GM21360 (cell line): ENCODE measurements around the gene ABHD2.

Source experiments
- ATAC-seq: cut with Tn5 transposase; IDR thresholded peaks from one replicate; pipeline ENCODE4 v1.9.1; 2021; ENCODE audit warnings: mild to moderate bottlenecking, moderate library complexity; ENCODE audit not compliant: unreplicated experiment

The ABHD2 gene

GRCh38 chr15:89096664-89097063 is 8.4 kb downstream of the ABHD2 start:
- no peak for ATAC-seq

DNA sequence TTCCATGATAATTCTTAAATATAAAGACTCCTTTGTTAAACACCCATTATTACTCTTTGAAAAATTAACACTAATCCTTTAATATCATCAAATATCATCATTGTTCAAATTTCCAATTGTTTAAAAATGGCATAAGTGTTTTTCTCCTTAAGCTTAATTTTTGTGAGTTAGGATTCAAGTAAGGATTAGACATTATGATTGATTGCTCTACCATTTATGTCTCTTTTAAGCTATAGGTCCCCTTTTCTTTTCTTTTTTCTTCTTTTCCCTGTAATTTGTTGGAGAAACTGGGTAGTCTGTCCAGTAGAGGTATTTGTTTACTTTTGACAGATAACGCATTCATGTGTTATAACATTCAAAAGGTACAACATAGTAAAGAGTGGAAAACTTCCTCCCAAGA is 9.1 kb downstream of the ABHD2 start:
- ATAC-seq = no peak

DNA sequence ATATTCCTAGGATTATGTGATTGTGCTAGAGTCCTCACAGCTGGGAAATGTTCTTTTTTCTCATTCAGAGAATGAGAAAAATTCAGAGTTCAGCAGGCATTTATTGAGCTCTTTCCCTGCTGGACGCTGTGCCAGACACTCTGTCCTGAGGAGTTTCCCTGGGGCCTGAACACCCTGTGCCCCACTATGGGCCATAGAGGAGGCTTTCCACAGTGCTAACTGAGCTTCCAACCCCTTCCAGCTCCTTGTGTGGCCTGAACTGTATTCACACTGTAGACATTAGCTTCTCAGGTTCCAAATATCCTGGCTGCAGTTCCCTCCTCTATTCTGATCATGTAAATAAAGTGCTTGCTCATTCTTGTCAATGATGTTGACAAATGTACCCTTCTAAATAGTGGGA is 10.0 kb downstream of the ABHD2 start:
- no peak for ATAC-seq

- ATAC-seq = no peak
Observed at GRCh38 chr15:89099968-89100367, 11.7 kb downstream of the ABHD2 start.

DNA sequence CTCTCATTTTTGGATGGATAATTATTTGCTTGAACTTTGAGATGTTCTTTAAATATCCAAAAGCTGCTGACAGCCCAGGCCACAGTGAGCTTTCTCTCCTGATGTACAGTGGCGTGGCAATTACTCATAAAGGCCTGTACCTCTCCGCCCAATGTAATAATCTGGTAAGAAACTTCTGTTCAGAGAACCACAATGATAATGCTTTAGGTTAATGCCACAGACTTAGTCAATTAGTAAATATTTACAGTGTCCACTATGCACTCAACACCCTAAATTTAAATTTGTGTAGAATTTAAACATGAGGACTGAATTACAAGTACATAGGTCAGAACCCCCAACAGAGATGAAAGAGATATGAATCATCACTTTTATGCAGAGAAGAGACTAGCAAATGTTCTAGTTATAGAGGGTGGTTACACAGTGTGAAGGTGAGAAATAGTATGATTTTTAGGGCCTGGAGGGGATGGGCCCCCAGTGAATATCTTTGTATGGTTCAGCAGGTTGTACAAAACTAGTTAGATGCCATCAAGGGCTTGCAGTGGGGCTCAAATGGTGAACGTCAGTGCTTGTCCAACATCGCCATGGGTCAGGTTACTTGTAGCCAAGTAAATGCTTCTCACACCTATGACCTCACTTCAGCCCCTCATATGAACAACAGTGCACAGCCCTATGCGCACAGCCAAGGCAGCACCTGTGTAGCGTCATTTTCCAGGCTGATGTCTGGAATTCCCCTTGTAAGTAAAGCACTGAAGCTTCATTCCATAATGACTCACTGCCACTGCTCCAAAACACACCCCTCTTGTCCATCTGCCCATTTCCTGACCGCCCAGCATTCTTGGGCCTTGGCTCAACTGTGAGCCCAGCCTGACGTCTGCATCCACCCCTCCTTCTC is 13.3 kb downstream of the ABHD2 start:
- ATAC-seq = no peak

GRCh38 chr15:89103481-89104171 is 15.4 kb downstream of the ABHD2 start:
- no peak for ATAC-seq

DNA sequence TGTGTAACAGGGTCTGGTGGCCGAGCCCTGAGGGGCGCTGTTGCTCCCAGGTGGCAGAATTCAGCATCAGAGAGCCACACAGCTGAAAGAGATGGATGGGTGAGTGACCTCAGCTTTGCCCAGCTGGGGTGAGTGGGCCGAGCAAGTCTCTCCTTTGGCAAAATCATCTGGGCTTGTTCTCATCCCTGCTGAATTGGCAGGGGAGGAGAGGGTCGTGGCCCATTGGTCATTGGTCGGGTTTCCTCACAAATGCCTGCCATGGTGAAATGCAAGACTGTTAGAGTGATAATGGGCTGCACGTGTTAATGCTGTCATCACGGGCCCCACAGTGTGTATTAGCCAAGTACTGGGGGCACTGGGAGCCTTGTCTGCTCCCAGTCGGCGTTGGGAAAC is 15.9 kb downstream of the ABHD2 start:
- ATAC-seq = no peak

GRCh38 chr15:89105147-89105546 is 16.9 kb downstream of the ABHD2 start:
- no peak for ATAC-seq

GRCh38 chr15:89106200-89106599 is 17.9 kb downstream of the ABHD2 start:
- no peak for ATAC-seq

GRCh38 chr15:89107984-89108383 is 19.7 kb downstream of the ABHD2 start:
- ATAC-seq = no peak

- no peak for ATAC-seq
Observed at GRCh38 chr15:89108835-89109234, 20.6 kb downstream of the ABHD2 start.

- no peak for ATAC-seq
Observed at GRCh38 chr15:89109238-89109637, 21.0 kb downstream of the ABHD2 start.

- ATAC-seq = no peak
Observed at GRCh38 chr15:89110060-89110459, 21.8 kb downstream of the ABHD2 start.

DNA sequence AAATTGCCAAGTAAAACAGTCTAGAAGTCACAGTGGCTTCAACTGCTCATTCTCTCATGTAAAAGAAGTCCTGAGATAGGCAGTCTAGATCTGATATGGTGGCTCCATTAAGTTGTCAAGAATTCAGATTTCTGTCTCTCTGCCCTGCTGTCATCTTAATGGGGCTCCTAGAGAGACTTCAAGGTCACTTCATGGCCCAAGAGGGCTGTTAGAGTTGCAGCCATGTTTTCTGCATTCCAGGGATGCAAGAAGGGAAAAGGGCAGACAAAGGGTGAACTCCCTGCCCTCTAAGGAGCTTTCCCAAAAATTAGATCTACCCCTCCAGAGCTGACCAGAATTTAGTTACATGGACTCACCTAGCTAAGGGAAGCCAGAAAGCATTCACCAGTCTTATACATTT is 23.1 kb downstream of the ABHD2 start:
- no peak for ATAC-seq

DNA sequence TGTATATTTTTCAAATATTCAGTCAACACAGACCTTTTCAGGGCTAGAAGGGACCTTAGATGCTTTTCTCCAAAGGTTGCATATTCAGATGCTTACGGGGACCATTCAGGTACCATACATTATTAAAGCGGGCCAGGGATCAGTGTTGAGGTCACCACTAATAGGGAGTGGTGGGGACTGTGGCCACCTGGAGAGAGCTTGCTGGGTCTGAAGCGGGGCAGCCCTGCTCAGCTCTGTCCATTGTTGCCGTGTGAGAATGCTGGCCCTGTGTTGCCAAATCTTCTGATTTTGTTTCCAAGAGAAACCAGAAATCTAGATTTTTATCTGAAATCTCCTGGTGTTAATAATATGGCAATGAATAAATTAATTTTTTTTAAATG is 23.7 kb downstream of the ABHD2 start:
- no peak for ATAC-seq

- ATAC-seq = peak; percentile 76
Observed at GRCh38 chr15:89112341-89112971, 24.2 kb downstream of the ABHD2 start.

DNA sequence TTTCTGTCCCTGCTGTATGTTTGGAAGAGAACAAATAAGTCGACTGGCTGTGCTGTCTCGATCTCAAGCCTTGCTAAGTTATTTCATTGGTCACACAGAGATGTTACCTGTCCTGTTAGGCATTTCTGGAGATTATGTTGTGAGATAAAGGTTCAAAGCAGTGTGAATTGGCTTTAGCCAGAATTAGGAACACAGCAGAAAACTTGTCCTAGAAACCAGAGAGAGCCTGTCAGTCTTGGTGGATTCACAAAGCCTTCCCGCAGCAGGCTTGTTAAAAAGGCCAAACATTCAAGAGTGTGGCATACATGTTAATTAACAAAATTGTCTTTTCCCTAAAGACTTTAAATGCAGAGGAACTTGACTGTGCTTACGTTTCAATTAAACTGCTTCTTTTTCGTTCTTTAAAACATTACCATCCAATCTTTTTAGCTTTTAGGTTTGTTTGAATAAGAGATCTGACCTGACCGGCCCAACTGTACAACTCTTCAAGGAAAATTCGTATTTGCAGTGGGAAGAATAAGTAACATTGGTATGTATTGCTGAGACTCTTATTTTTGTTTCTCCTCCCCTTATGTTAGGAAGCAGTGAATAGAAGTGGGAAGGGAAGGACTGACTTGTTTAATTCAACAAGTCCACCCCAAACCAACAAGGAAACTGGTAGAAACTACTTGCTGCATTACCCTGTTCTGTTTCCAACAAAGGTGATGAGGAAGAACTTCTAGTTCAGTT is 25.2 kb downstream of the ABHD2 start:
- no peak for ATAC-seq

DNA sequence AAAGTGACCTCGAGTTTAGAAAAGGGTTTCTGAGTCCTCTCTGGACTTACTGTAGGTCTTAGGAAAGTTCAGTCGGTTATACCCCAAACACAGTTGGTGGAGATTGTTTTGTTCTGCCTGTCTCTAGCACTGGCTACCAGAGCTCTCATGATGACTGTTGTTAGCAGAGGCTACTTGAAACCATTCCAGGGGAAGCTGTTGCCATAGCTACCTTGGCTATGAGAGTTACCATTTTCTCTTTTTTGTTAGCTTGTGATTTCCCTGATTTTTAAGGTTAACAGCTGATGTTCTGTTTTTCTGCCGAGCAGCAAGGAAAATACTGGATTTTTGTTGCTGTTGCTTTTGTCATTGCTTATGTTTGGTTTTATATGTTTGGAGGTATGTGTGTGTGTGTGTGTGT is 26.7 kb downstream of the ABHD2 start:
- ATAC-seq = no peak

GRCh38 chr15:89115547-89115946 is 27.3 kb downstream of the ABHD2 start:
- ATAC-seq = no peak

DNA sequence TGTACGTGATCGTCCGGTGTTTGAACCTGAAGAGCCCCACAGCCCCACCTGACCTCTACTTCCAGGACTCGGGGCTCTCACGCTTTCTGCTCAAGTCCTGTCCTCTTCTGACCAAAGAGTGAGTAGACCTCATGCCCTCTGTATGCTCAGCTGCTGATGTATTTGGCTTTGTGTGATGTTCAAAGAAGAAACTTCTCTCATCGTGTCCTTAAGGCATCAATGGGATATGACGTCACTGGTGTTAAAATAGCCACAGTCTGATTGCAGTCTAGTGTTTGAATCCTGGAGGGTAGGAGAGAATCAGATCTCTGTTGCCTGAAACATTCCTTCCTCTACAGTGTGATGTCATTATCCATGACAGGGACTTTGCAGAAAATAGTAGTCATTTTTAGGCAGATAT is 28.1 kb downstream of the ABHD2 start:
- no peak for ATAC-seq

GRCh38 chr15:89117790-89118189 is 29.5 kb downstream of the ABHD2 start:
- ATAC-seq = no peak
